WERI-Rb-1 (cell line): ENCODE measurements around the gene NKAIN2.

ENCODE experiments used
- DNase-seq: peaks from one replicate; pipeline ENCODE4 v3.0.0-alpha.2; 2020
- H3K27ac ChIP-seq: fragments of 250-450 bp; sonication (Bioruptor Pico); 2 replicates; pipeline ENCODE4 v1.5.1; 2020; ENCODE audit warnings: mild to moderate bottlenecking, moderate library complexity
- H3K27me3 ChIP-seq: fragments of 250-450 bp; sonication (Bioruptor Pico); 2 replicates; pipeline ENCODE4 v1.5.1; 2021; ENCODE audit warnings: mild to moderate bottlenecking, low read depth, moderate library complexity; ENCODE audit not compliant: insufficient read depth, severe bottlenecking
- H3K36me3 ChIP-seq: fragments of 250-450 bp; sonication (Bioruptor Pico); 2 replicates; pipeline ENCODE4 v1.5.1; 2020; ENCODE audit warnings: mild to moderate bottlenecking, moderate library complexity
- H3K4me3 ChIP-seq: 2 replicates; pipeline ENCODE4 v1.5.1; 2011; ENCODE audit warnings: low read depth, mild to moderate bottlenecking, control low read depth, low read length
- H3K9me3 ChIP-seq: fragments of 250-450 bp; sonication (Bioruptor Pico); 2 replicates; pipeline ENCODE4 v1.5.1; 2021; ENCODE audit warnings: mild to moderate bottlenecking, moderate library complexity; ENCODE audit not compliant: severe bottlenecking
- CTCF ChIP-seq: IDR thresholded peaks from 2 replicates; pipeline ENCODE4 v1.5.1; 2011; ENCODE audit warnings: low read depth, mild to moderate bottlenecking, control low read depth, inconsistent platforms, low read length

NKAIN2 gene

GRCh38 chr6:123810214-123810613 is 6.5 kb downstream of the NKAIN2 start:
- DNase-seq: no peak
- H3K4me3 ChIP-seq: no peak overlapping the region
- H3K36me3 ChIP-seq: no peaks in the 10 kb centered on the region
- TF ChIP-seq CTCF: no peak
- no peak overlapping the region for H3K27ac ChIP-seq
- no peaks in the 10 kb centered on the region for H3K27me3 ChIP-seq
- H3K9me3 ChIP-seq: no peaks in the 10 kb centered on the region

- H3K27ac ChIP-seq: no peak overlapping the region
- no peak for TF ChIP-seq CTCF
- DNase-seq: no peak
- no peaks in the 10 kb centered on the region for H3K27me3 ChIP-seq
- H3K36me3 ChIP-seq: no peaks in the 10 kb centered on the region
- no peak overlapping the region for H3K4me3 ChIP-seq
- H3K9me3 ChIP-seq: no peaks in the 10 kb centered on the region
Observed at GRCh38 chr6:123810948-123811347, 7.3 kb downstream of the NKAIN2 start.

- no peak overlapping the region for H3K27ac ChIP-seq
- no peak overlapping the region for H3K4me3 ChIP-seq
- H3K27me3 ChIP-seq: no peaks in the 10 kb centered on the region
- H3K9me3 ChIP-seq: no peaks in the 10 kb centered on the region
- no peaks in the 10 kb centered on the region for H3K36me3 ChIP-seq
- DNase-seq: no peak
- TF ChIP-seq CTCF: no peak
Observed at GRCh38 chr6:123811378-123811777, 7.7 kb downstream of the NKAIN2 start.

- H3K27me3 ChIP-seq: no peaks in the 10 kb centered on the region
- H3K4me3 ChIP-seq: no peak overlapping the region
- no peaks in the 10 kb centered on the region for H3K36me3 ChIP-seq
- no peaks in the 10 kb centered on the region for H3K9me3 ChIP-seq
- H3K27ac ChIP-seq: no peak overlapping the region
- no peak for DNase-seq
- no peak for TF ChIP-seq CTCF
Observed at GRCh38 chr6:123812621-123813020, 9.0 kb downstream of the NKAIN2 start.

GRCh38 chr6:123821112-123821511 is 17.4 kb downstream of the NKAIN2 start:
- no peak for DNase-seq
- H3K4me3 ChIP-seq: no peak overlapping the region
- no peaks in the 10 kb centered on the region for H3K9me3 ChIP-seq
- no peak overlapping the region for H3K27ac ChIP-seq
- H3K36me3 ChIP-seq: no peaks in the 10 kb centered on the region
- no peak for TF ChIP-seq CTCF
- H3K27me3 ChIP-seq: no peaks in the 10 kb centered on the region

- no peak for TF ChIP-seq CTCF
- H3K9me3 ChIP-seq: no peaks in the 10 kb centered on the region
- H3K27ac ChIP-seq: no peak overlapping the region
- DNase-seq: no peak
- no peak overlapping the region for H3K4me3 ChIP-seq
- no peaks in the 10 kb centered on the region for H3K27me3 ChIP-seq
- no peaks in the 10 kb centered on the region for H3K36me3 ChIP-seq
Observed at GRCh38 chr6:123829302-123829953, 25.8 kb downstream of the NKAIN2 start.
